ENCODE results near the gene CYP27A1. TPM values are rescaled to one million over a fixed set of nuclear protein-coding genes. Genes with fewer than 3 reads are reported as not detected.

CYP27A1 gene
- total RNA-seq, 1 donor from 2014 or later, result 30.0 TPM

DNA sequence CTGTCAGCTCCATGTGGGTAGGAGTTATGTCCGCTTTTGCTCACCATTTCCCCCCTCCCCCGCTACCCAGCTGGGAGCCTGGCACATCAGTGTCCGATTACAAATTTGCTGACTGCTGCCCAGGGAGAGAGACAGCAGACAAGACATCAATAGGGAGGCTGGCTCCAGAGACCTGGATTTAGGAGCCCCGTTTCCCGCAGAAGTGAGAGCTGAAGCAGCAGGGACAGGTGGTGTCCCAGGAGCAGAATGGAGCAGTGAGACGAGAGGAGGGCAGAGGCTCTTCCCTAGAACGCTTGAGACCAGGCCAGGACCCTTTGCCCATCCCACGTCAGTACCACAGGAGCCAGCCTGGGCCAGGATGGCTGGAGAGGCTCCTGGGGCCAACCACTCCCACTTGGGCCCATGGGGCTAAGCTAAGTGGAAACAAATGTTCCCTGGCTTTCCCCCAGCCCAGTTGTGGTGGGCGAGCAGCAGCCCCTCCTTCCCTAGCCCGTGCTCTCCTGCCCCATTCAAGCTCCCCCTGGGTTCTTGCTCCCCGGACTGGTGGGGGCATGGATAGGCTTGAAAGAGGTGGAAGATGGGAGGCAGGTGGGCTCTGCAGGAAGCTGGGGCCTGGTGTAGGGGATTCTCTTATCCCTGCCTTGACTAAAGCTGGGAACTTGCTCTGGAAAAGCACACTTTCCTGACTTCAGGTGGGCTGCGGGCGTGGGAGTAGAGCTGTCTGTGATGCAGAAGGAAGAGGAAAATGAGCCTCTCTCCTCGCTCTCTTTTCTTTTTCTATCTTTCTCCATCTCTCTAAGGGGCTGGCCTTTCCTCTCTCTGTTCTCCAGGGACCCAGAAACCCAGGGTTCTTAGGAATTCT is 73.6 kb downstream of the CYP27A1 start:
- intact Hi-C loops (cut with DNase I), result no loop called here
- no peak overlapping the region for H3K27ac ChIP-seq
- H3K36me3 ChIP-seq, result no peaks in the 10 kb centered on the region
- H3K9me3 ChIP-seq, result no peaks in the 10 kb centered on the region
- H3K4me3 ChIP-seq, result no peak overlapping the region
- TF ChIP-seq, protein P1, sequence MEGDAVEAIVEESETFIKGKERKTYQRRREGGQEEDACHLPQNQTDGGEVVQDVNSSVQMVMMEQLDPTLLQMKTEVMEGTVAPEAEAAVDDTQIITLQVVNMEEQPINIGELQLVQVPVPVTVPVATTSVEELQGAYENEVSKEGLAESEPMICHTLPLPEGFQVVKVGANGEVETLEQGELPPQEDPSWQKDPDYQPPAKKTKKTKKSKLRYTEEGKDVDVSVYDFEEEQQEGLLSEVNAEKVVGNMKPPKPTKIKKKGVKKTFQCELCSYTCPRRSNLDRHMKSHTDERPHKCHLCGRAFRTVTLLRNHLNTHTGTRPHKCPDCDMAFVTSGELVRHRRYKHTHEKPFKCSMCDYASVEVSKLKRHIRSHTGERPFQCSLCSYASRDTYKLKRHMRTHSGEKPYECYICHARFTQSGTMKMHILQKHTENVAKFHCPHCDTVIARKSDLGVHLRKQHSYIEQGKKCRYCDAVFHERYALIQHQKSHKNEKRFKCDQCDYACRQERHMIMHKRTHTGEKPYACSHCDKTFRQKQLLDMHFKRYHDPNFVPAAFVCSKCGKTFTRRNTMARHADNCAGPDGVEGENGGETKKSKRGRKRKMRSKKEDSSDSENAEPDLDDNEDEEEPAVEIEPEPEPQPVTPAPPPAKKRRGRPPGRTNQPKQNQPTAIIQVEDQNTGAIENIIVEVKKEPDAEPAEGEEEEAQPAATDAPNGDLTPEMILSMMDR (IDR thresholded peaks at IDR 0.05), result no peak
- TF ChIP-seq POLR2A (IDR thresholded peaks at IDR 0.05) (no peak), POLR2AphosphoS5 (IDR thresholded peaks at IDR 0.05; ENCODE audit: insufficient read depth in 1 of 2, low read depth in 1 of 2) (no peak)
- H3K4me1 ChIP-seq, result peaks cover 16% of the 10 kb centered on the region
- H3K27me3 ChIP-seq, result no peaks in the 10 kb centered on the region
- DNase-seq (ENCODE audit: extremely low spot score in 2 of 2), result no peak

GRCh38 chr2:218856167-218856895 is 74.4 kb downstream of the CYP27A1 start:
- no peaks in the 10 kb centered on the region for H3K9me3 ChIP-seq
- intact Hi-C loops (cut with DNase I), result no loop called here
- DNase-seq (ENCODE audit: extremely low spot score in 2 of 2), result no peak
- H3K27me3 ChIP-seq, result no peaks in the 10 kb centered on the region
- H3K4me3 ChIP-seq, result no peak overlapping the region
- no peak for TF ChIP-seq POLR2A (IDR thresholded peaks at IDR 0.05)
- TF ChIP-seq, protein P1 (IDR thresholded peaks at IDR 0.05), result no peak
- no peak for TF ChIP-seq POLR2AphosphoS5 (IDR thresholded peaks at IDR 0.05; ENCODE audit: insufficient read depth in 1 of 2, low read depth in 1 of 2)
- H3K36me3 ChIP-seq, result no peaks in the 10 kb centered on the region
- peaks cover 24% of the 10 kb centered on the region for H3K4me1 ChIP-seq
- H3K27ac ChIP-seq, result no peak overlapping the region

GRCh38 chr2:218856896-218857243 is 74.9 kb downstream of the CYP27A1 start:
- Histone ChIP-seq H3K4me1 (peaks cover 25% of the 10 kb centered on the region), H3K27ac (no peak overlapping the region), H3K4me3 (no peak overlapping the region), H3K9me3 (no peaks in the 10 kb centered on the region), H3K27me3 (no peaks in the 10 kb centered on the region), H3K36me3 (no peaks in the 10 kb centered on the region)
- intact Hi-C loops (cut with DNase I), result no loop called here
- TF ChIP-seq POLR2AphosphoS5 (IDR thresholded peaks at IDR 0.05; ENCODE audit: insufficient read depth in 1 of 2, low read depth in 1 of 2), result no peak
- no peak for DNase-seq (ENCODE audit: extremely low spot score in 2 of 2)

DNA sequence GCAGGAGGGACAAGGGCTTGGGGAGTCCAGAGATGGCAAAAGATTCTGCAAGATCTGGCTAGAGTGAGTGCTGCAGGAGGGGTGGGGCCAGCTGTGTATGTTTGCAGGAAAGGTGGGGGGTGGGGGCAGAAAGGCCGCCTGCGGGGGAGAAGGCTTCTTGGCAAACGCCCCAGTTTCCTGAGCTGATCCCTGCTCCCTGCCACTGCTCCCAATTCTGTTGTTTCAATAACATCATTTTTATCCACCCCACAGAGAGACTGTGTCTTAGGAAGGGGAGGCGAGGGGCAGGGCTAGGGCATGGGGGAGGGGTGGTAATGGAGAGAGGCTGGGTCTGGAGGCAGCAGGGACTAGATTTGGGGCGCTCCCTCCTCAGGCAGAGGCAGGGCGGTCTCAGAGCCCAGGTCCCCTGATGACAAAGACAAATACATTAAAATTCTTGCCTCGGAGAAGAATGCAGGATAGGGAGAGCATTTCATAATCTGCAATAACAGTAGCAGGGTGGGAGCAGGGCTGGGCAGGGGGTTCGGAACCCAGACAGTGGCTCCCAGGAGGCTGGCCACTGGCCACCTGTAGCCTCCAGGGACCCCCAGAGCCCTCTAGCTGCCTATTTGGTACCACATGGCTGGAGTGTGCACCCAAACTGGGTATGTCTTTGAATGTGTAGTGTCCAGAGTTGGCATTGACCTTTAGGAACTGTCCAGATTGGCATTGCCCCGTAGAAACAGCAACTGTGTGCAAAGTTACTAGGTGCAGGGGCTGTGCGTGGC is 75.6 kb downstream of the CYP27A1 start:
- no peak overlapping the region for H3K4me3 ChIP-seq
- intact Hi-C loops (cut with DNase I), result no loop called here
- no peaks in the 10 kb centered on the region for H3K36me3 ChIP-seq
- DNase-seq (ENCODE audit: extremely low spot score in 2 of 2), result no peak
- no peaks in the 10 kb centered on the region for H3K9me3 ChIP-seq
- TF ChIP-seq POLR2A (IDR thresholded peaks at IDR 0.05) (no peak), POLR2AphosphoS5 (IDR thresholded peaks at IDR 0.05; ENCODE audit: insufficient read depth in 1 of 2, low read depth in 1 of 2) (no peak)
- TF ChIP-seq, protein P1 (IDR thresholded peaks at IDR 0.05), result no peak
- no peaks in the 10 kb centered on the region for H3K27me3 ChIP-seq
- H3K4me1 ChIP-seq, result peaks cover 25% of the 10 kb centered on the region
- H3K27ac ChIP-seq, result no peak overlapping the region

DNA sequence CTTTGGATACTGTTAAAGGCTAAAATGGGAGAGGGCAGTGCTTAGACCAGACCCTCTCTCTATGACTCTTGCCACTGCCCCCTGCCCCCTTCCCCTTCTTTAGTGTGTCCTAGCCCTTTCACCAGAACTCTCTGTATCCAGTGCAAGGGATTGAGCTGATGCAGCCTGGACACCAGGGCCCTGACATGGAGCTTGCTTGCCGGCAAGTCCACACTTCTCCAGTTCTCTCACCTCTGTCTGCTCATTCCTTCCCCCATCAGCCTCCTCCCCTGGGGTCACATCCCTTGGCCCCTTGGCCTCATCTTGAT is 76.1 kb downstream of the CYP27A1 start:
- intact Hi-C loops (cut with DNase I), result no loop called here

More for the DNA sequence above, 76.1 kb downstream of the CYP27A1 start:
- Histone ChIP-seq H3K9me3 (no peaks in the 10 kb centered on the region), H3K36me3 (no peaks in the 10 kb centered on the region), H3K4me1 (peaks cover 25% of the 10 kb centered on the region), H3K27ac (no peak overlapping the region), H3K4me3 (no peak overlapping the region), H3K27me3 (peaks cover 4% of the 10 kb centered on the region)
- TF ChIP-seq POLR2A (IDR thresholded peaks at IDR 0.05) (no peak), POLR2AphosphoS5 (IDR thresholded peaks at IDR 0.05; ENCODE audit: insufficient read depth in 1 of 2, low read depth in 1 of 2) (no peak)
- TF ChIP-seq, protein P1 (IDR thresholded peaks at IDR 0.05), result no peak
- no peak for DNase-seq (ENCODE audit: extremely low spot score in 2 of 2)

Measured in vagina (tissue), 2 donors.